WTC11 (cell line): ENCODE data around the gene PI4K2A. TPM values are rescaled to one million over a fixed set of nuclear protein-coding genes. Genes with fewer than 3 reads are reported as not detected.

Source experiments
- ATAC-seq: fragments of 200-7000 bp; cut with Tn5 transposase; 2 replicates; pipeline ENCODE4 v1.10.0; 2021; ENCODE audit warnings: mild to moderate bottlenecking, moderate library complexity
- CTCF ChIA-PET: fragments of 300-600 bp; sonication (Branson Sonifier 250); formaldehyde crosslinking; loops from one replicate; lab custom pipeline; 2021; ENCODE audit warnings: antibody characterized with exemption; lab: Charles Lee
- POLR2A ChIA-PET: fragments of 350-600 bp; sonication (Branson Sonifier 250); formaldehyde crosslinking; loops from one replicate; lab custom pipeline; 2021; ENCODE audit warnings: antibody characterized with exemption; lab: Charles Lee
- DNase-seq: peaks from one replicate; pipeline ENCODE4 v3.0.0; 2021; ENCODE audit warnings: low spot score
- H3K27ac Mint-ChIP-seq: 2 replicates; pipeline ENCODE4 v1.8.0; 2021; ENCODE audit warnings: mixed read lengths
- H3K27me3 Mint-ChIP-seq: 2 replicates; pipeline ENCODE4 v1.8.0; 2021; ENCODE audit warnings: low read depth, mild to moderate bottlenecking, moderate library complexity, mixed read lengths
- H3K36me3 Mint-ChIP-seq: 2 replicates; pipeline ENCODE4 v1.8.0; 2021; ENCODE audit warnings: mixed read lengths
- H3K4me1 Mint-ChIP-seq: 2 replicates; pipeline ENCODE4 v1.8.0; 2022; ENCODE audit warnings: mixed read lengths
- H3K4me3 Mint-ChIP-seq: 2 replicates; pipeline ENCODE4 v1.8.0; 2021; ENCODE audit warnings: mild to moderate bottlenecking, moderate library complexity, mixed read lengths
- H3K9me3 Mint-ChIP-seq: 2 replicates; pipeline ENCODE4 v1.8.0; 2021; ENCODE audit warnings: mixed read lengths
- ATF1 ChIP-seq: sonication (generic); formaldehyde crosslinking; IDR thresholded peaks from 2 replicates; pipeline ENCODE4 v1.8.1; 2023; ENCODE audit warnings: mild to moderate bottlenecking, moderate library complexity, missing genetic modification reagents
- CREB1 ChIP-seq: sonication (generic); formaldehyde crosslinking; IDR thresholded peaks from 2 replicates; pipeline ENCODE4 v1.8.0; 2023; ENCODE audit warnings: mild to moderate bottlenecking, missing genetic modification reagents
- NFATC4 ChIP-seq: fragments of 250-450 bp; sonication (Bioruptor Pico); IDR thresholded peaks from 2 replicates; pipeline ENCODE4 v1.9.0; 2021; ENCODE audit warnings: mild to moderate bottlenecking
- NFYB ChIP-seq: sonication (generic); formaldehyde crosslinking; conservative IDR thresholded peaks from 2 replicates; pipeline ENCODE4 v1.8.0; 2022; ENCODE audit warnings: low read depth, missing genetic modification reagents
- SMAD4 ChIP-seq: sonication (generic); formaldehyde crosslinking; IDR thresholded peaks from 2 replicates; pipeline ENCODE4 v1.8.0; 2022; ENCODE audit warnings: mild to moderate bottlenecking, missing genetic modification reagents
- TCF7 ChIP-seq: sonication (generic); formaldehyde crosslinking; IDR thresholded peaks from 2 replicates; pipeline ENCODE4 v1.8.0; 2022; ENCODE audit warnings: mild to moderate bottlenecking, low read depth, missing genetic modification reagents, moderate library complexity
- TEAD4 ChIP-seq: sonication (generic); formaldehyde crosslinking; IDR thresholded peaks from 2 replicates; pipeline ENCODE4 v1.8.0; 2022; ENCODE audit warnings: mild to moderate bottlenecking, missing genetic modification reagents
- ZNF232 ChIP-seq: sonication (generic); formaldehyde crosslinking; IDR thresholded peaks from 2 replicates; pipeline ENCODE4 v1.8.0; 2022; ENCODE audit warnings: mild to moderate bottlenecking, missing genetic modification reagents
- ZNF263 ChIP-seq: sonication (generic); formaldehyde crosslinking; IDR thresholded peaks from 2 replicates; pipeline ENCODE4 v1.8.1; 2022; ENCODE audit warnings: low read depth, mild to moderate bottlenecking, moderate library complexity, missing genetic modification reagents
- ZNF416 ChIP-seq: fragments of 250-450 bp; sonication (Bioruptor Pico); IDR thresholded peaks from 2 replicates; pipeline ENCODE4 v1.9.0; 2021; ENCODE audit warnings: mild to moderate bottlenecking, inconsistent platforms
- ZNF671 ChIP-seq: fragments of 250-450 bp; sonication (Bioruptor Pico); IDR thresholded peaks from 2 replicates; pipeline ENCODE4 v1.8.0; 2021; ENCODE audit warnings: mild to moderate bottlenecking
- total RNA-seq: library from RNA; stranded (reverse); gene quantifications from 3 replicates; pipeline ENCODE4 v1.2.3, GENCODE V29; 2021
- TF ChIP-seq, protein P1 (sequence below): fragments of 250-450 bp; sonication (Bioruptor Pico); IDR thresholded peaks from 2 replicates; pipeline ENCODE4 v1.9.0; 2021; ENCODE audit warnings: moderate library complexity, mild to moderate bottlenecking, inconsistent platforms, borderline replicate concordance
- TF ChIP-seq, protein P2 (sequence below): sonication (generic); formaldehyde crosslinking; conservative IDR thresholded peaks from 2 replicates; pipeline ENCODE4 v1.8.1; 2023; ENCODE audit warnings: mild to moderate bottlenecking, low read depth, missing genetic modification reagents, moderate library complexity
- TF ChIP-seq, protein P3 (sequence below): fragments of 250-450 bp; sonication (Bioruptor Pico); IDR thresholded peaks from 2 replicates; pipeline ENCODE4 v1.8.0; 2021; ENCODE audit warnings: mild to moderate bottlenecking
- TF ChIP-seq, protein P4 (sequence below): fragments of 250-450 bp; sonication (Bioruptor Pico); IDR thresholded peaks from 2 replicates; pipeline ENCODE4 v1.9.0; 2021; ENCODE audit warnings: mild to moderate bottlenecking, borderline replicate concordance
- TF ChIP-seq, protein P5 (sequence below): fragments of 250-450 bp; sonication (Bioruptor Pico); IDR thresholded peaks from 2 replicates; pipeline ENCODE4 v1.9.0; 2021; ENCODE audit warnings: mild to moderate bottlenecking
- TF ChIP-seq, protein P6 (sequence below): sonication (generic); formaldehyde crosslinking; IDR thresholded peaks from 2 replicates; pipeline ENCODE4 v1.8.1; 2023; ENCODE audit warnings: mild to moderate bottlenecking, missing genetic modification reagents, moderate library complexity
- TF ChIP-seq, protein P7 (sequence below): sonication (generic); formaldehyde crosslinking; IDR thresholded peaks from 2 replicates; pipeline ENCODE4 v1.8.0; 2022; ENCODE audit warnings: missing genetic modification reagents

The PI4K2A gene
- total RNA-seq, 1 experiment from 2014 or later = 19.5 TPM

DNA sequence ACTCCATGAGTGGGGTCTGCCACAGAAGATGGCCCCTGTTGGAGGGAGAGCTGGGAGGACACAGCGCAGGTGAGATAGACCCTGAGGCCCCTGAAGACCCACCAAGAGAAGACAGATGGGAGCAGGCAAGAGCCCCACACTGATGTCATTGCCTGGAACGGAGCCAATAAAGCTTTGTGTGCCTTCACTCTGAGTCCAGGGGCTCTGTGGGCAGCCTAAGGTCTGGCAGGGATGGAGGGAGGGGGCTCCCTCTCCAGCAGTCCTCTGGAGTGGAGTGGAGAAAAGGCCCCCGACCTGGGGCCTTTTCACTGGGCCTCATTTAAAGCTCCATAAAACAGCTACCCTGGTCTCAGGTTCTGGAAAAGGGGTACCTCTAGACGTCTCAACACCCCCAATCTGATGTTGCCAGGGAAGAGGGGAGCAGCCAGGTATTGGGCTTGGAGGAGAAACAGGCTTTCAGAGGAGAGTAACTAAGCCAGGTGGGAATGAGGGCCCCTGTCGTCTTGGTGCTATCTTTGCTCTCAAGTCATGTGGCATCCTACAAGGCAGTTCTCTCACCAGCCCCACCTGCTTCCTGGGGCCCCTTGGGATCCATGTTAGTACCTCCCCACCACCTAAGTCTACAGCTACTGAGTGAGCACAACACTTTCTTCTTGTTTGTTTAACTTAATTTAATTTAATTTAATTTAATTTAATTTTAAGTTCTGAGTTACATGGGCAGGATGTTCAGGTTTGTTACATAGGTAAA is 49.5 kb upstream of the PI4K2A start:
- no peaks in the 10 kb centered on the region for H3K9me3 Mint-ChIP-seq
- no peaks in the 10 kb centered on the region for H3K27me3 Mint-ChIP-seq
- H3K27ac Mint-ChIP-seq = no peak overlapping the region
- no peak overlapping the region for H3K4me3 Mint-ChIP-seq
- no peaks in the 10 kb centered on the region for H3K4me1 Mint-ChIP-seq
- TF ChIP-seq ATF1 (CRISPR knock-in tag) (no peak), NFATC4 (CRISPR knock-in tag) (no peak), ZNF671 (CRISPR knock-in tag) (no peak), SMAD4 (no peak), TCF7 (CRISPR knock-in tag) (no peak), TEAD4 (CRISPR knock-in tag) (no peak), ZNF232 (no peak), ZNF263 (CRISPR knock-in tag) (no peak), ZNF416 (CRISPR knock-in tag) (no peak), NFYB (CRISPR knock-in tag) (no peak), CREB1 (CRISPR knock-in tag) (no peak)
- TF ChIP-seq, protein P1, sequence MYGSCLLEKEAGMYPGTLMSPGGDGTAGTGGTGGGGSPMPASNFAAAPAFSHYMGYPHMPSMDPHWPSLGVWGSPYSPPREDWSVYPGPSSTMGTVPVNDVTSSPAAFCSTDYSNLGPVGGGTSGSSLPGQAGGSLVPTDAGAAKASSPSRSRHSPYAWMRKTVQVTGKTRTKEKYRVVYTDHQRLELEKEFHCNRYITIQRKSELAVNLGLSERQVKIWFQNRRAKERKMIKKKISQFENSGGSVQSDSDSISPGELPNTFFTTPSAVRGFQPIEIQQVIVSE (CRISPR knock-in tag) = no peak
- TF ChIP-seq, protein P2, sequence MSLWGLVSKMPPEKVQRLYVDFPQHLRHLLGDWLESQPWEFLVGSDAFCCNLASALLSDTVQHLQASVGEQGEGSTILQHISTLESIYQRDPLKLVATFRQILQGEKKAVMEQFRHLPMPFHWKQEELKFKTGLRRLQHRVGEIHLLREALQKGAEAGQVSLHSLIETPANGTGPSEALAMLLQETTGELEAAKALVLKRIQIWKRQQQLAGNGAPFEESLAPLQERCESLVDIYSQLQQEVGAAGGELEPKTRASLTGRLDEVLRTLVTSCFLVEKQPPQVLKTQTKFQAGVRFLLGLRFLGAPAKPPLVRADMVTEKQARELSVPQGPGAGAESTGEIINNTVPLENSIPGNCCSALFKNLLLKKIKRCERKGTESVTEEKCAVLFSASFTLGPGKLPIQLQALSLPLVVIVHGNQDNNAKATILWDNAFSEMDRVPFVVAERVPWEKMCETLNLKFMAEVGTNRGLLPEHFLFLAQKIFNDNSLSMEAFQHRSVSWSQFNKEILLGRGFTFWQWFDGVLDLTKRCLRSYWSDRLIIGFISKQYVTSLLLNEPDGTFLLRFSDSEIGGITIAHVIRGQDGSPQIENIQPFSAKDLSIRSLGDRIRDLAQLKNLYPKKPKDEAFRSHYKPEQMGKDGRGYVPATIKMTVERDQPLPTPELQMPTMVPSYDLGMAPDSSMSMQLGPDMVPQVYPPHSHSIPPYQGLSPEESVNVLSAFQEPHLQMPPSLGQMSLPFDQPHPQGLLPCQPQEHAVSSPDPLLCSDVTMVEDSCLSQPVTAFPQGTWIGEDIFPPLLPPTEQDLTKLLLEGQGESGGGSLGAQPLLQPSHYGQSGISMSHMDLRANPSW = no peak
- TF ChIP-seq, protein P3, sequence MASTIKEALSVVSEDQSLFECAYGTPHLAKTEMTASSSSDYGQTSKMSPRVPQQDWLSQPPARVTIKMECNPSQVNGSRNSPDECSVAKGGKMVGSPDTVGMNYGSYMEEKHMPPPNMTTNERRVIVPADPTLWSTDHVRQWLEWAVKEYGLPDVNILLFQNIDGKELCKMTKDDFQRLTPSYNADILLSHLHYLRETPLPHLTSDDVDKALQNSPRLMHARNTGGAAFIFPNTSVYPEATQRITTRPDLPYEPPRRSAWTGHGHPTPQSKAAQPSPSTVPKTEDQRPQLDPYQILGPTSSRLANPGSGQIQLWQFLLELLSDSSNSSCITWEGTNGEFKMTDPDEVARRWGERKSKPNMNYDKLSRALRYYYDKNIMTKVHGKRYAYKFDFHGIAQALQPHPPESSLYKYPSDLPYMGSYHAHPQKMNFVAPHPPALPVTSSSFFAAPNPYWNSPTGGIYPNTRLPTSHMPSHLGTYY (CRISPR knock-in tag) = no peak
- TF ChIP-seq, protein P4, sequence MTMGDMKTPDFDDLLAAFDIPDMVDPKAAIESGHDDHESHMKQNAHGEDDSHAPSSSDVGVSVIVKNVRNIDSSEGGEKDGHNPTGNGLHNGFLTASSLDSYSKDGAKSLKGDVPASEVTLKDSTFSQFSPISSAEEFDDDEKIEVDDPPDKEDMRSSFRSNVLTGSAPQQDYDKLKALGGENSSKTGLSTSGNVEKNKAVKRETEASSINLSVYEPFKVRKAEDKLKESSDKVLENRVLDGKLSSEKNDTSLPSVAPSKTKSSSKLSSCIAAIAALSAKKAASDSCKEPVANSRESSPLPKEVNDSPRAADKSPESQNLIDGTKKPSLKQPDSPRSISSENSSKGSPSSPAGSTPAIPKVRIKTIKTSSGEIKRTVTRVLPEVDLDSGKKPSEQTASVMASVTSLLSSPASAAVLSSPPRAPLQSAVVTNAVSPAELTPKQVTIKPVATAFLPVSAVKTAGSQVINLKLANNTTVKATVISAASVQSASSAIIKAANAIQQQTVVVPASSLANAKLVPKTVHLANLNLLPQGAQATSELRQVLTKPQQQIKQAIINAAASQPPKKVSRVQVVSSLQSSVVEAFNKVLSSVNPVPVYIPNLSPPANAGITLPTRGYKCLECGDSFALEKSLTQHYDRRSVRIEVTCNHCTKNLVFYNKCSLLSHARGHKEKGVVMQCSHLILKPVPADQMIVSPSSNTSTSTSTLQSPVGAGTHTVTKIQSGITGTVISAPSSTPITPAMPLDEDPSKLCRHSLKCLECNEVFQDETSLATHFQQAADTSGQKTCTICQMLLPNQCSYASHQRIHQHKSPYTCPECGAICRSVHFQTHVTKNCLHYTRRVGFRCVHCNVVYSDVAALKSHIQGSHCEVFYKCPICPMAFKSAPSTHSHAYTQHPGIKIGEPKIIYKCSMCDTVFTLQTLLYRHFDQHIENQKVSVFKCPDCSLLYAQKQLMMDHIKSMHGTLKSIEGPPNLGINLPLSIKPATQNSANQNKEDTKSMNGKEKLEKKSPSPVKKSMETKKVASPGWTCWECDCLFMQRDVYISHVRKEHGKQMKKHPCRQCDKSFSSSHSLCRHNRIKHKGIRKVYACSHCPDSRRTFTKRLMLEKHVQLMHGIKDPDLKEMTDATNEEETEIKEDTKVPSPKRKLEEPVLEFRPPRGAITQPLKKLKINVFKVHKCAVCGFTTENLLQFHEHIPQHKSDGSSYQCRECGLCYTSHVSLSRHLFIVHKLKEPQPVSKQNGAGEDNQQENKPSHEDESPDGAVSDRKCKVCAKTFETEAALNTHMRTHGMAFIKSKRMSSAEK = no peak
- TF ChIP-seq, protein P5, sequence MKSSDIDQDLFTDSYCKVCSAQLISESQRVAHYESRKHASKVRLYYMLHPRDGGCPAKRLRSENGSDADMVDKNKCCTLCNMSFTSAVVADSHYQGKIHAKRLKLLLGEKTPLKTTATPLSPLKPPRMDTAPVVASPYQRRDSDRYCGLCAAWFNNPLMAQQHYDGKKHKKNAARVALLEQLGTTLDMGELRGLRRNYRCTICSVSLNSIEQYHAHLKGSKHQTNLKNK = no peak
- TF ChIP-seq, protein P6, sequence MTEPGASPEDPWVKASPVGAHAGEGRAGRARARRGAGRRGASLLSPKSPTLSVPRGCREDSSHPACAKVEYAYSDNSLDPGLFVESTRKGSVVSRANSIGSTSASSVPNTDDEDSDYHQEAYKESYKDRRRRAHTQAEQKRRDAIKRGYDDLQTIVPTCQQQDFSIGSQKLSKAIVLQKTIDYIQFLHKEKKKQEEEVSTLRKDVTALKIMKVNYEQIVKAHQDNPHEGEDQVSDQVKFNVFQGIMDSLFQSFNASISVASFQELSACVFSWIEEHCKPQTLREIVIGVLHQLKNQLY (CRISPR knock-in tag) = no peak
- TF ChIP-seq, protein P7, sequence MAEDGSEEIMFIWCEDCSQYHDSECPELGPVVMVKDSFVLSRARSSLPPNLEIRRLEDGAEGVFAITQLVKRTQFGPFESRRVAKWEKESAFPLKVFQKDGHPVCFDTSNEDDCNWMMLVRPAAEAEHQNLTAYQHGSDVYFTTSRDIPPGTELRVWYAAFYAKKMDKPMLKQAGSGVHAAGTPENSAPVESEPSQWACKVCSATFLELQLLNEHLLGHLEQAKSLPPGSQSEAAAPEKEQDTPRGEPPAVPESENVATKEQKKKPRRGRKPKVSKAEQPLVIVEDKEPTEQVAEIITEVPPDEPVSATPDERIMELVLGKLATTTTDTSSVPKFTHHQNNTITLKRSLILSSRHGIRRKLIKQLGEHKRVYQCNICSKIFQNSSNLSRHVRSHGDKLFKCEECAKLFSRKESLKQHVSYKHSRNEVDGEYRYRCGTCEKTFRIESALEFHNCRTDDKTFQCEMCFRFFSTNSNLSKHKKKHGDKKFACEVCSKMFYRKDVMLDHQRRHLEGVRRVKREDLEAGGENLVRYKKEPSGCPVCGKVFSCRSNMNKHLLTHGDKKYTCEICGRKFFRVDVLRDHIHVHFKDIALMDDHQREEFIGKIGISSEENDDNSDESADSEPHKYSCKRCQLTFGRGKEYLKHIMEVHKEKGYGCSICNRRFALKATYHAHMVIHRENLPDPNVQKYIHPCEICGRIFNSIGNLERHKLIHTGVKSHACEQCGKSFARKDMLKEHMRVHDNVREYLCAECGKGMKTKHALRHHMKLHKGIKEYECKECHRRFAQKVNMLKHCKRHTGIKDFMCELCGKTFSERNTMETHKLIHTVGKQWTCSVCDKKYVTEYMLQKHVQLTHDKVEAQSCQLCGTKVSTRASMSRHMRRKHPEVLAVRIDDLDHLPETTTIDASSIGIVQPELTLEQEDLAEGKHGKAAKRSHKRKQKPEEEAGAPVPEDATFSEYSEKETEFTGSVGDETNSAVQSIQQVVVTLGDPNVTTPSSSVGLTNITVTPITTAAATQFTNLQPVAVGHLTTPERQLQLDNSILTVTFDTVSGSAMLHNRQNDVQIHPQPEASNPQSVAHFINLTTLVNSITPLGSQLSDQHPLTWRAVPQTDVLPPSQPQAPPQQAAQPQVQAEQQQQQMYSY = no peak
- no peak for ATAC-seq
- ChIA-PET CTCF (interaction anchor here (1.0 to 1.5 kb wide), 2 partner anchors 21 to 56 kb away, joined by 3 to 5 read pairs; no protein-coding TSS in a partner anchor), POLR2A (no interaction called here)
- DNase-seq = no peak
- H3K36me3 Mint-ChIP-seq = no peaks in the 10 kb centered on the region
